Keratinocyte (primary cell): ENCODE data around the gene MMRN2. TPM values are rescaled to one million over a fixed set of nuclear protein-coding genes. Genes with fewer than 3 reads are reported as not detected.

ENCODE experiments used
- DNase-seq: peaks from one replicate; pipeline ENCODE4 v3.0.0-alpha.2; 2011; ENCODE audit warnings: low read depth, missing footprints, low spot score
- FAIRE-seq: peaks from 2 replicates; lab custom pipeline; 2011; peaks lifted over from hg19 to GRCh38; lab: Jason Lieb, UNC
- H2AFZ ChIP-seq: 2 replicates; pipeline ENCODE4 v1.6.0; 2012; ENCODE audit warnings: low read length, control low read depth, inconsistent platforms; ENCODE audit not compliant: control insufficient read depth
- H3K27ac ChIP-seq: 2 replicates; pipeline ENCODE4 v1.5.1; 2011; ENCODE audit warnings: low read length; ENCODE audit not compliant: control insufficient read depth, insufficient read depth
- H3K27me3 ChIP-seq: 3 replicates; pipeline ENCODE4 v1.6.0; 2011; ENCODE audit warnings: low read length; ENCODE audit not compliant: control insufficient read depth, insufficient read depth; ENCODE audit errors: extremely low read depth
- H3K36me3 ChIP-seq, 2 experiments: 2 replicates in 1 of 2; 3 replicates in 1 of 2; pipeline ENCODE4 v1.5.1; 2011; ENCODE audit warnings: low read length in 2 of 2, mild to moderate bottlenecking in 1 of 2; ENCODE audit not compliant: control insufficient read depth in 2 of 2, insufficient read depth in 2 of 2; ENCODE audit errors: extremely low read depth in 1 of 2
- H3K4me1 ChIP-seq: 3 replicates; pipeline ENCODE4 v1.5.1; 2011; ENCODE audit warnings: low read length; ENCODE audit not compliant: control insufficient read depth, insufficient read depth; ENCODE audit errors: extremely low read depth
- H3K4me2 ChIP-seq: 3 replicates; pipeline ENCODE4 v1.6.0; 2011; ENCODE audit warnings: low read depth, low read length; ENCODE audit not compliant: control insufficient read depth, insufficient read depth; ENCODE audit errors: extremely low read depth
- H3K4me3 ChIP-seq, 3 experiments: fragments of 200-600 bp in 1 of 3; sonication (generic) in 1 of 3; 2 replicates in 2 of 3; 3 replicates in 1 of 3; pipeline ENCODE4 v1.5.1; 2011 to 2016; ENCODE audit warnings: low read length in 3 of 3, mild to moderate bottlenecking in 3 of 3, control low read depth in 2 of 3, inconsistent platforms in 1 of 3, low read depth in 1 of 3, mixed read lengths in 1 of 3, mixed run types in 1 of 3, moderate library complexity in 1 of 3; ENCODE audit not compliant: control insufficient read depth in 2 of 3, insufficient read depth in 2 of 3; ENCODE audit errors: extremely low read depth in 1 of 3
- H3K79me2 ChIP-seq: 2 replicates; pipeline ENCODE4 v1.6.0; 2012; ENCODE audit warnings: low read length; ENCODE audit not compliant: control insufficient read depth, insufficient read depth
- H3K9ac ChIP-seq: 3 replicates; pipeline ENCODE4 v1.6.0; 2011; ENCODE audit warnings: low read length; ENCODE audit not compliant: control insufficient read depth, insufficient read depth; ENCODE audit errors: extremely low read depth
- H3K9me1 ChIP-seq: 3 replicates; pipeline ENCODE4 v1.6.0; 2011; ENCODE audit warnings: low read length; ENCODE audit not compliant: control insufficient read depth, insufficient read depth; ENCODE audit errors: extremely low read depth
- H3K9me3 ChIP-seq: 2 replicates; pipeline ENCODE4 v1.5.1; 2012; ENCODE audit warnings: low read depth, low read length; ENCODE audit not compliant: control insufficient read depth
- H4K20me1 ChIP-seq: 3 replicates; pipeline ENCODE4 v1.6.0; 2011; ENCODE audit warnings: low read length; ENCODE audit not compliant: control insufficient read depth, insufficient read depth; ENCODE audit errors: extremely low read depth
- CTCF ChIP-seq, 3 experiments: IDR thresholded peaks in 1 of 3; conservative IDR thresholded peaks in 1 of 3; optimal IDR thresholded peaks in 1 of 3; 2 replicates in 2 of 3; 3 replicates in 1 of 3; pipeline versions ENCODE3 to v1.5.1; 2011; ENCODE audit warnings: low read length in 3 of 3, mild to moderate bottlenecking in 3 of 3, moderate library complexity in 2 of 3, control low read depth in 1 of 3, inconsistent platforms in 1 of 3; ENCODE audit not compliant: insufficient read depth in 2 of 3; ENCODE audit errors: extremely low read depth in 1 of 3
- EZH2 ChIP-seq: IDR thresholded peaks from one replicate; pipeline ENCODE4 v1.6.1; 2012; ENCODE audit warnings: inconsistent platforms, mild to moderate bottlenecking, low read length, moderate library complexity
- dilution Hi-C: fragments of 300-500 bp; cut with MboI; formaldehyde crosslinking; loops from one replicate; pipeline ENCODE4 v1.7.0; 2020; ENCODE audit warnings: low sequenced_read_pairs; ENCODE audit not compliant: extremely low pct_ligation_motif_present
- polyA plus RNA-seq, 5 experiments: library from polyadenylated mRNA; depleted of rRNA in 3 of 5; stranded (reverse) in 3 of 5; stranded (forward) in 1 of 5; unstranded in 1 of 5; fragments of >200 nt; gene quantifications; 1 replicate in 1 of 5; 2 replicates in 3 of 5; 3 replicates in 1 of 5; pipeline versions ENCODE4 v1.2.1 to v1.2.3, GENCODE V29; 2011 to 2012; ENCODE audit warnings: missing spikeins in 2 of 5, low read depth in 1 of 5, low replicate concordance in 1 of 5

Gene MMRN2
- polyA plus RNA-seq, 1 donor (not counting 4 experiments of a cell fraction or from before 2014, with no cell fraction given), result 13.8 TPM

- no peaks in the 10 kb centered on the region for H3K27me3 ChIP-seq
- H3K27ac ChIP-seq, result no peak overlapping the region
- no peaks in the 10 kb centered on the region for H4K20me1 ChIP-seq
- TF ChIP-seq EZH2, result no peak
- no peak for TF ChIP-seq CTCF (optimal IDR thresholded peaks at IDR 0.05 in 1 of 3, IDR thresholded peaks at IDR 0.05 in 1 of 3, conservative IDR thresholded peaks at IDR 0.05 in 1 of 3; ENCODE audit: extremely low read depth in 1 of 3, insufficient read depth in 2 of 3, low read length in 3 of 3)
- peaks cover 52% of the 10 kb centered on the region for H3K4me1 ChIP-seq
- peaks cover 2 to 6% of the 10 kb centered on the region in 2 experiments for H3K36me3 ChIP-seq
- no peak overlapping the region for H3K4me3 ChIP-seq
- H3K9me3 ChIP-seq, result no peaks in the 10 kb centered on the region
- H2AFZ ChIP-seq, result no peak overlapping the region
- H3K79me2 ChIP-seq, result peaks cover 39% of the 10 kb centered on the region
- H3K9ac ChIP-seq, result no peak overlapping the region
- peaks cover 2% of the 10 kb centered on the region for H3K9me1 ChIP-seq
- FAIRE-seq, result no peak
- no peak overlapping the region for H3K4me2 ChIP-seq
- no peak for DNase-seq
- dilution Hi-C loops, result no loop called here
These were observed 6.8 kb upstream of the MMRN2 start for GRCh38 chr10:86964061-86964846.

GRCh38 chr10:86963341-86963919 lies 6.0 kb upstream of the MMRN2 start:
- Histone ChIP-seq H3K27ac (no peak overlapping the region), H3K4me1 (peaks cover 60% of the 10 kb centered on the region), H3K36me3 (peaks cover 2 to 6% of the 10 kb centered on the region in 2 experiments), H3K4me2 (no peak overlapping the region), H3K79me2 (peaks cover 39% of the 10 kb centered on the region), H3K4me3 (no peak overlapping the region), H3K9me1 (peaks cover 2% of the 10 kb centered on the region), H2AFZ (no peak overlapping the region), H3K9ac (no peak overlapping the region), H3K27me3 (no peaks in the 10 kb centered on the region), H3K9me3 (no peaks in the 10 kb centered on the region), H4K20me1 (no peaks in the 10 kb centered on the region)
- DNase-seq, result no peak
- no peak for FAIRE-seq
- dilution Hi-C loops, result no loop called here
- TF ChIP-seq EZH2 (no peak), CTCF (optimal IDR thresholded peaks at IDR 0.05 in 1 of 3, IDR thresholded peaks at IDR 0.05 in 1 of 3, conservative IDR thresholded peaks at IDR 0.05 in 1 of 3; ENCODE audit: extremely low read depth in 1 of 3, insufficient read depth in 2 of 3, low read length in 3 of 3) (no peak)
